HEK293 (cell line): Measurements from ENCODE around the gene COL18A1.
A peak's percentile ranks its signal among the peaks of the same experiment; 100 is the strongest.

Experiments
- FEZF1 ChIP-seq: fragments of 450-650 bp; formaldehyde crosslinking; IDR thresholded peaks from 2 replicates; pipeline ENCODE4 v1.5.1; 2016; ENCODE audit warnings: missing biosample characterization, missing genetic modification characterization
- MZF1 ChIP-seq: fragments of 450-650 bp; formaldehyde crosslinking; IDR thresholded peaks from 2 replicates; pipeline ENCODE4 v1.5.1; 2017; ENCODE audit warnings: missing biosample characterization, missing genetic modification characterization, borderline replicate concordance
- YY2 ChIP-seq: fragments of 450-650 bp; formaldehyde crosslinking; IDR thresholded peaks from 2 replicates; pipeline ENCODE4 v1.5.1; 2016; ENCODE audit warnings: missing biosample characterization, missing genetic modification characterization
- ZBTB48 ChIP-seq: fragments of 450-650 bp; formaldehyde crosslinking; IDR thresholded peaks from 2 replicates; pipeline ENCODE4 v1.5.1; 2016; ENCODE audit warnings: missing biosample characterization, missing genetic modification characterization
- ZEB2 ChIP-seq: fragments of 450-650 bp; formaldehyde crosslinking; IDR thresholded peaks from 2 replicates; pipeline ENCODE4 v1.5.1; 2016; ENCODE audit warnings: missing biosample characterization, missing genetic modification characterization
- ZNF121 ChIP-seq: fragments of 450-650 bp; formaldehyde crosslinking; IDR thresholded peaks from 2 replicates; pipeline ENCODE4 v1.5.1; 2016; ENCODE audit warnings: missing biosample characterization, missing genetic modification characterization
- ZNF146 ChIP-seq: fragments of 450-650 bp; formaldehyde crosslinking; IDR thresholded peaks from 2 replicates; pipeline ENCODE4 v1.5.1; 2016; ENCODE audit warnings: missing biosample characterization, missing genetic modification characterization
- ZNF157 ChIP-seq: fragments of 450-650 bp; formaldehyde crosslinking; IDR thresholded peaks from 2 replicates; pipeline ENCODE4 v1.5.1; 2016; ENCODE audit warnings: missing biosample characterization, missing genetic modification characterization
- ZNF221 ChIP-seq: fragments of 450-650 bp; formaldehyde crosslinking; IDR thresholded peaks from 2 replicates; pipeline ENCODE4 v1.5.1; 2017; ENCODE audit warnings: missing biosample characterization, missing genetic modification characterization, borderline replicate concordance
- ZNF23 ChIP-seq: fragments of 450-650 bp; formaldehyde crosslinking; IDR thresholded peaks from 2 replicates; pipeline ENCODE4 v1.5.1; 2016; ENCODE audit warnings: missing biosample characterization, missing genetic modification characterization, borderline replicate concordance
- ZNF311 ChIP-seq: fragments of 450-650 bp; formaldehyde crosslinking; IDR thresholded peaks from 2 replicates; pipeline ENCODE4 v1.5.1; 2017; ENCODE audit warnings: missing biosample characterization, missing genetic modification characterization, borderline replicate concordance
- ZNF366 ChIP-seq: fragments of 450-650 bp; formaldehyde crosslinking; conservative IDR thresholded peaks from 2 replicates; pipeline ENCODE4 v1.5.1; 2016; ENCODE audit warnings: missing biosample characterization, missing genetic modification characterization
- ZNF394 ChIP-seq: fragments of 450-650 bp; formaldehyde crosslinking; IDR thresholded peaks from 2 replicates; pipeline ENCODE4 v1.5.1; 2016; ENCODE audit warnings: missing biosample characterization, missing genetic modification characterization, mild to moderate bottlenecking, moderate library complexity, borderline replicate concordance
- ZNF549 ChIP-seq: fragments of 450-650 bp; IDR thresholded peaks from 2 replicates; pipeline ENCODE4 v1.5.1; 2018; ENCODE audit warnings: missing biosample characterization, missing genetic modification characterization, mild to moderate bottlenecking, inconsistent platforms, moderate library complexity
- ZNF585B ChIP-seq: fragments of 450-650 bp; formaldehyde crosslinking; IDR thresholded peaks from 2 replicates; pipeline ENCODE4 v1.5.1; 2016; ENCODE audit warnings: missing biosample characterization, missing genetic modification characterization
- ZNF596 ChIP-seq: fragments of 450-650 bp; IDR thresholded peaks from 2 replicates; pipeline ENCODE4 v1.5.0; 2018; ENCODE audit warnings: missing biosample characterization, mild to moderate bottlenecking, missing genetic modification characterization, moderate library complexity
- ZNF626 ChIP-seq: fragments of 450-650 bp; sonication (Bioruptor Pico); formaldehyde crosslinking; IDR thresholded peaks from 2 replicates; pipeline ENCODE4 v1.5.1; 2018; ENCODE audit warnings: missing biosample characterization, missing genetic modification characterization, inconsistent platforms
- ZNF629 ChIP-seq: fragments of 450-650 bp; formaldehyde crosslinking; IDR thresholded peaks from 2 replicates; pipeline ENCODE4 v1.5.1; 2017; ENCODE audit warnings: missing biosample characterization, missing genetic modification characterization
- ZNF785 ChIP-seq: fragments of 450-650 bp; formaldehyde crosslinking; IDR thresholded peaks from 2 replicates; pipeline ENCODE4 v1.5.1; 2016; ENCODE audit warnings: missing biosample characterization, missing genetic modification characterization
- ZNF791 ChIP-seq: fragments of 450-650 bp; formaldehyde crosslinking; IDR thresholded peaks from 2 replicates; pipeline ENCODE4 v1.5.1; 2016; ENCODE audit warnings: missing biosample characterization, missing genetic modification characterization
- TF ChIP-seq, protein P1 (sequence below): fragments of 450-650 bp; formaldehyde crosslinking; IDR thresholded peaks from 2 replicates; pipeline ENCODE4 v1.5.1; 2016; ENCODE audit warnings: missing biosample characterization, missing genetic modification characterization
- TF ChIP-seq, protein P2 (sequence below): fragments of 450-650 bp; formaldehyde crosslinking; IDR thresholded peaks from 2 replicates; pipeline ENCODE4 v1.5.1; 2016; ENCODE audit warnings: missing biosample characterization, missing genetic modification characterization, borderline replicate concordance
- TF ChIP-seq, protein P3 (sequence below): fragments of 450-650 bp; formaldehyde crosslinking; IDR thresholded peaks from 2 replicates; pipeline ENCODE4 v1.5.1; 2016; ENCODE audit warnings: missing biosample characterization, missing genetic modification characterization
- TF ChIP-seq, protein P4 (sequence below): fragments of 450-650 bp; formaldehyde crosslinking; IDR thresholded peaks from 2 replicates; pipeline ENCODE4 v1.5.1; 2017; ENCODE audit warnings: missing biosample characterization, missing genetic modification characterization
- TF ChIP-seq, protein P5 (sequence below): fragments of 450-650 bp; formaldehyde crosslinking; IDR thresholded peaks from 2 replicates; pipeline ENCODE4 v1.5.1; 2016; ENCODE audit warnings: missing biosample characterization, missing genetic modification characterization
- TF ChIP-seq, protein P6 (sequence below): fragments of 450-650 bp; formaldehyde crosslinking; IDR thresholded peaks from 2 replicates; pipeline ENCODE4 v1.5.1; 2016; ENCODE audit warnings: missing biosample characterization, missing genetic modification characterization

COL18A1 gene

DNA sequence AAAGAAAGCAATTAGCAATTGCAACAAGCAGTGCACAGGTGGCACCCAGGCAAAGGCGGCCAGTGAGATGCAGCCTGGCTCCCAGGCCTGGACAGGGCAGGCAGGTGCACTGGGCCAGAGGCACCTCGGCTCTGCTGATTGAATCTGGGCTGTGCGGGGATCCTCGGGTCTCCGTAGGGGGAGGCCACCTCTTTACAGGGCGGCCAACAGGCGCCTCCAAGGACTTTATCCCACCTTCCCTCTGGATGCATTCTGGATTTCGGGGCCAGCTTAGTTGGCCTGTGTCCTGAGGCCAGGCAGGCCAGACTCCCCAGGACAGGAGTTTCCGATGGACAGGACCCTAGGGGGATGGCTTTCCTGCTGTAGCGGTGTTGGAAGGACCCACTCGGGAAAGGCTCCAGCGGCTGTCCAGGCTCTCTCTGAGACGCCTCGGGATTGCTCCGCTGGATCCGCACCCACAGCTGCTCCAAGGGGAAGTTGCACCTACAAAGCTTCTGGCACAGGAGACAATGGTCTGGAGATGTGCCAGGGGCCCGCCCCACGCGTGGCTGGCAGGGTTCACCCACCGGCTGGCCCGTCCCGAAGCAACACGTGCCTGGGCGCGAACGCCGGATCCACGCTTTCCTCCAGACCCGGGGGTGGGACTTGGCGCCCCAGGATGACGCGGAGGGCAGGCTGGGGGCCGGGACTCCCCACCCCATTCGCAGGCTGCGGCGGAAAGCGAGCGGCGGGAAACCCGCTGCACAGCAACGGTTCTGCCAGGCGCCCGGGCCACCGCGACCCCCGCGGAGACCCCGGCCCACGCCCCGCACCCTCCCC lies 136.5 kb downstream of the COL18A1 start (continued):
- TF ChIP-seq ZNF366: no peak
- TF ChIP-seq ZNF157 (tag by site-specific recombination): no peak
- no peak for TF ChIP-seq ZNF596
- TF ChIP-seq, protein P1, sequence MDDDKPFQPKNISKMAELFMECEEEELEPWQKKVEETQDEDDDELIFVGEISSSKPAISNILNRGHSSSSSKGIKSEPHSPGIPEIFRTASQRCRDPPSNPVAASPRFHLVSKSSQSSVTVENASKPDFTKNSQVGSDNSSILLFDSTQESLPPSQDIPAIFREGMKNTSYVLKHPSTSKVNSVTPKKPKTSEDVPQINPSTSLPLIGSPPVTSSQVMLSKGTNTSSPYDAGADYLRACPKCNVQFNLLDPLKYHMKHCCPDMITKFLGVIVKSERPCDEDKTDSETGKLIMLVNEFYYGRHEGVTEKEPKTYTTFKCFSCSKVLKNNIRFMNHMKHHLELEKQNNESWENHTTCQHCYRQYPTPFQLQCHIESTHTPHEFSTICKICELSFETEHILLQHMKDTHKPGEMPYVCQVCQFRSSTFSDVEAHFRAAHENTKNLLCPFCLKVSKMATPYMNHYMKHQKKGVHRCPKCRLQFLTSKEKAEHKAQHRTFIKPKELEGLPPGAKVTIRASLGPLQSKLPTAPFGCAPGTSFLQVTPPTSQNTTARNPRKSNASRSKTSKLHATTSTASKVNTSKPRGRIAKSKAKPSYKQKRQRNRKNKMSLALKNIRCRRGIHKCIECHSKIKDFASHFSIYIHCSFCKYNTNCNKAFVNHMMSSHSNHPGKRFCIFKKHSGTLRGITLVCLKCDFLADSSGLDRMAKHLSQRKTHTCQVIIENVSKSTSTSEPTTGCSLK (tag by site-specific recombination): no peak
- TF ChIP-seq, protein P2, sequence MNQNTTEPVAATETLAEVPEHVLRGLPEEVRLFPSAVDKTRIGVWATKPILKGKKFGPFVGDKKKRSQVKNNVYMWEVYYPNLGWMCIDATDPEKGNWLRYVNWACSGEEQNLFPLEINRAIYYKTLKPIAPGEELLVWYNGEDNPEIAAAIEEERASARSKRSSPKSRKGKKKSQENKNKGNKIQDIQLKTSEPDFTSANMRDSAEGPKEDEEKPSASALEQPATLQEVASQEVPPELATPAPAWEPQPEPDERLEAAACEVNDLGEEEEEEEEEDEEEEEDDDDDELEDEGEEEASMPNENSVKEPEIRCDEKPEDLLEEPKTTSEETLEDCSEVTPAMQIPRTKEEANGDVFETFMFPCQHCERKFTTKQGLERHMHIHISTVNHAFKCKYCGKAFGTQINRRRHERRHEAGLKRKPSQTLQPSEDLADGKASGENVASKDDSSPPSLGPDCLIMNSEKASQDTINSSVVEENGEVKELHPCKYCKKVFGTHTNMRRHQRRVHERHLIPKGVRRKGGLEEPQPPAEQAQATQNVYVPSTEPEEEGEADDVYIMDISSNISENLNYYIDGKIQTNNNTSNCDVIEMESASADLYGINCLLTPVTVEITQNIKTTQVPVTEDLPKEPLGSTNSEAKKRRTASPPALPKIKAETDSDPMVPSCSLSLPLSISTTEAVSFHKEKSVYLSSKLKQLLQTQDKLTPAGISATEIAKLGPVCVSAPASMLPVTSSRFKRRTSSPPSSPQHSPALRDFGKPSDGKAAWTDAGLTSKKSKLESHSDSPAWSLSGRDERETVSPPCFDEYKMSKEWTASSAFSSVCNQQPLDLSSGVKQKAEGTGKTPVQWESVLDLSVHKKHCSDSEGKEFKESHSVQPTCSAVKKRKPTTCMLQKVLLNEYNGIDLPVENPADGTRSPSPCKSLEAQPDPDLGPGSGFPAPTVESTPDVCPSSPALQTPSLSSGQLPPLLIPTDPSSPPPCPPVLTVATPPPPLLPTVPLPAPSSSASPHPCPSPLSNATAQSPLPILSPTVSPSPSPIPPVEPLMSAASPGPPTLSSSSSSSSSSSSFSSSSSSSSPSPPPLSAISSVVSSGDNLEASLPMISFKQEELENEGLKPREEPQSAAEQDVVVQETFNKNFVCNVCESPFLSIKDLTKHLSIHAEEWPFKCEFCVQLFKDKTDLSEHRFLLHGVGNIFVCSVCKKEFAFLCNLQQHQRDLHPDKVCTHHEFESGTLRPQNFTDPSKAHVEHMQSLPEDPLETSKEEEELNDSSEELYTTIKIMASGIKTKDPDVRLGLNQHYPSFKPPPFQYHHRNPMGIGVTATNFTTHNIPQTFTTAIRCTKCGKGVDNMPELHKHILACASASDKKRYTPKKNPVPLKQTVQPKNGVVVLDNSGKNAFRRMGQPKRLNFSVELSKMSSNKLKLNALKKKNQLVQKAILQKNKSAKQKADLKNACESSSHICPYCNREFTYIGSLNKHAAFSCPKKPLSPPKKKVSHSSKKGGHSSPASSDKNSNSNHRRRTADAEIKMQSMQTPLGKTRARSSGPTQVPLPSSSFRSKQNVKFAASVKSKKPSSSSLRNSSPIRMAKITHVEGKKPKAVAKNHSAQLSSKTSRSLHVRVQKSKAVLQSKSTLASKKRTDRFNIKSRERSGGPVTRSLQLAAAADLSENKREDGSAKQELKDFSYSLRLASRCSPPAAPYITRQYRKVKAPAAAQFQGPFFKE (tag by site-specific recombination): no peak
- no peak for TF ChIP-seq MZF1 (tag by site-specific recombination)
- no peak for TF ChIP-seq ZNF626 (tag by site-specific recombination)
- TF ChIP-seq ZNF585B (tag by site-specific recombination): no peak
- TF ChIP-seq, protein P3, sequence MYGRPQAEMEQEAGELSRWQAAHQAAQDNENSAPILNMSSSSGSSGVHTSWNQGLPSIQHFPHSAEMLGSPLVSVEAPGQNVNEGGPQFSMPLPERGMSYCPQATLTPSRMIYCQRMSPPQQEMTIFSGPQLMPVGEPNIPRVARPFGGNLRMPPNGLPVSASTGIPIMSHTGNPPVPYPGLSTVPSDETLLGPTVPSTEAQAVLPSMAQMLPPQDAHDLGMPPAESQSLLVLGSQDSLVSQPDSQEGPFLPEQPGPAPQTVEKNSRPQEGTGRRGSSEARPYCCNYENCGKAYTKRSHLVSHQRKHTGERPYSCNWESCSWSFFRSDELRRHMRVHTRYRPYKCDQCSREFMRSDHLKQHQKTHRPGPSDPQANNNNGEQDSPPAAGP (tag by site-specific recombination): peak; percentile 73
- TF ChIP-seq ZNF121: no peak; the same call in 1 of the 2 replicates
- peak; percentile 78 for TF ChIP-seq ZEB2 (tag by site-specific recombination)
- TF ChIP-seq, protein P4, sequence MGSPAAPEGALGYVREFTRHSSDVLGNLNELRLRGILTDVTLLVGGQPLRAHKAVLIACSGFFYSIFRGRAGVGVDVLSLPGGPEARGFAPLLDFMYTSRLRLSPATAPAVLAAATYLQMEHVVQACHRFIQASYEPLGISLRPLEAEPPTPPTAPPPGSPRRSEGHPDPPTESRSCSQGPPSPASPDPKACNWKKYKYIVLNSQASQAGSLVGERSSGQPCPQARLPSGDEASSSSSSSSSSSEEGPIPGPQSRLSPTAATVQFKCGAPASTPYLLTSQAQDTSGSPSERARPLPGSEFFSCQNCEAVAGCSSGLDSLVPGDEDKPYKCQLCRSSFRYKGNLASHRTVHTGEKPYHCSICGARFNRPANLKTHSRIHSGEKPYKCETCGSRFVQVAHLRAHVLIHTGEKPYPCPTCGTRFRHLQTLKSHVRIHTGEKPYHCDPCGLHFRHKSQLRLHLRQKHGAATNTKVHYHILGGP (tag by site-specific recombination): no peak
- TF ChIP-seq, protein P5, sequence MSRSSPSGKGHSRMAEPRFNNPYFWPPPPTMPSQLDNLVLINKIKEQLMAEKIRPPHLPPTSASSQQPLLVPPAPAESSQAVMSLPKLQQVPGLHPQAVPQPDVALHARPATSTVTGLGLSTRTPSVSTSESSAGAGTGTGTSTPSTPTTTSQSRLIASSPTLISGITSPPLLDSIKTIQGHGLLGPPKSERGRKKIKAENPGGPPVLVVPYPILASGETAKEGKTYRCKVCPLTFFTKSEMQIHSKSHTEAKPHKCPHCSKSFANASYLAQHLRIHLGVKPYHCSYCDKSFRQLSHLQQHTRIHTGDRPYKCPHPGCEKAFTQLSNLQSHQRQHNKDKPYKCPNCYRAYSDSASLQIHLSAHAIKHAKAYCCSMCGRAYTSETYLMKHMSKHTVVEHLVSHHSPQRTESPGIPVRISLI: no peak
- peak; percentile 65 for TF ChIP-seq ZNF629 (tag by site-specific recombination)
- TF ChIP-seq ZNF549 (tag by site-specific recombination): no peak
- TF ChIP-seq ZNF221 (tag by site-specific recombination): no peak
- no peak for TF ChIP-seq ZNF23
- TF ChIP-seq, protein P6, sequence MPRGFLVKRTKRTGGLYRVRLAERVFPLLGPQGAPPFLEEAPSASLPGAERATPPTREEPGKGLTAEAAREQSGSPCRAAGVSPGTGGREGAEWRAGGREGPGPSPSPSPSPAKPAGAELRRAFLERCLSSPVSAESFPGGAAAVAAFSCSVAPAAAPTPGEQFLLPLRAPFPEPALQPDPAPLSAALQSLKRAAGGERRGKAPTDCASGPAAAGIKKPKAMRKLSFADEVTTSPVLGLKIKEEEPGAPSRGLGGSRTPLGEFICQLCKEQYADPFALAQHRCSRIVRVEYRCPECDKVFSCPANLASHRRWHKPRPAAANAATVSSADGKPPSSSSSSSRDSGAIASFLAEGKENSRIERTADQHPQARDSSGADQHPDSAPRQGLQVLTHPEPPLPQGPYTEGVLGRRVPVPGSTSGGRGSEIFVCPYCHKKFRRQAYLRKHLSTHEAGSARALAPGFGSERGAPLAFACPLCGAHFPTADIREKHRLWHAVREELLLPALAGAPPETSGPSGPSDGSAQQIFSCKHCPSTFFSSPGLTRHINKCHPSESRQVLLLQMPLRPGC (tag by site-specific recombination): no peak
- TF ChIP-seq ZNF785 (tag by site-specific recombination): no peak
- no peak for TF ChIP-seq ZBTB48
- no peak for TF ChIP-seq ZNF791 (tag by site-specific recombination)
- TF ChIP-seq ZNF311: no peak
- TF ChIP-seq ZNF146 (tag by site-specific recombination): no peak
- TF ChIP-seq YY2 (tag by site-specific recombination): no peak
- TF ChIP-seq ZNF394: peak; percentile 35; the same call in 1 of the 2 replicates
- no peak for TF ChIP-seq FEZF1 (tag by site-specific recombination)
